ENCODE measurements around the gene TSPAN4. TPM values are rescaled to one million over a fixed set of nuclear protein-coding genes. Genes with fewer than 3 reads are reported as not detected.

Gene TSPAN4
- total and polyA plus RNA-seq, 11 donors, result 22.7 to 93.0 (median 31.3) TPM

- intact Hi-C loops (cut with DNase I), result no loop called here
- peaks cover 0 to 39% (median 0%) of the 10 kb centered on the region in 9 donors for H3K27me3 ChIP-seq
- peak in 3 of 5 donors; percentile 60 to 68 (median 67) for DNase-seq
Observed at GRCh38 chr11:829176-829846, 13.3 kb upstream of the TSPAN4 start.

GRCh38 chr11:829847-830294, 12.8 kb upstream of the TSPAN4 start:
- Histone ChIP-seq H3K4me1 (peaks cover 10 to 89% (median 75%) of the 10 kb centered on the region in 12 donors), H3K27me3 (peaks cover 0 to 39% (median 0%) of the 10 kb centered on the region in 9 donors), H3K27ac (peak overlapping the region; percentile 71 to 91 (median 83)), H3K4me3 (peak overlapping the region in 11 of 12 donors; percentile 28 to 59 (median 50)), H3K9me3 (no peaks in the 10 kb centered on the region), H3K36me3 (peaks cover 0 to 9% (median 6%) of the 10 kb centered on the region in 9 donors)
- ATAC-seq, result no peak
- TF ChIP-seq CTCF (IDR thresholded peaks at IDR 0.05), result no peak
- peak in 1 of 2 donors; percentile 64 for TF ChIP-seq POLR2A (IDR thresholded peaks at IDR 0.05)
- intact Hi-C loops (cut with DNase I), result no loop called here
- 3 to 7% (median 5%) methylated on average over 15 to 39 of the region's 39 CpGs for WGBS, 4 donors
- DNase-seq, result no peak

More at GRCh38 chr11:829176-829846, 13.3 kb upstream of the TSPAN4 start:
- H3K4me3 ChIP-seq, result peak overlapping the region; percentile 1 to 59 (median 50)
- H3K36me3 ChIP-seq, result peaks cover 0 to 15% (median 12%) of the 10 kb centered on the region in 9 donors
- 23 to 49% (median 31%) methylated on average over 23 to 40 of the region's 40 CpGs for WGBS, 4 donors
- ATAC-seq, result peak in 2 of 4 donors; percentile 2 to 36
- H3K9me3 ChIP-seq, result no peaks in the 10 kb centered on the region
- H3K4me1 ChIP-seq, result peaks cover 6 to 83% (median 69%) of the 10 kb centered on the region in 12 donors
- peak overlapping the region; percentile 71 to 91 (median 83) for H3K27ac ChIP-seq
- no peak for TF ChIP-seq CTCF (IDR thresholded peaks at IDR 0.05)
- peak in 1 of 2 donors; percentile 26 for TF ChIP-seq POLR2A (IDR thresholded peaks at IDR 0.05)

GRCh38 chr11:830295-831117, 12.1 kb upstream of the TSPAN4 start:
- Histone ChIP-seq H3K4me1 (peaks cover 10 to 94% (median 80%) of the 10 kb centered on the region in 12 donors), H3K9me3 (no peaks in the 10 kb centered on the region), H3K27me3 (peaks cover 0 to 39% (median 0%) of the 10 kb centered on the region in 9 donors), H3K36me3 (peaks cover 0 to 3% (median 0%) of the 10 kb centered on the region in 9 donors), H3K27ac (peak overlapping the region in 7 of 12 donors; percentile 71 to 91 (median 82)), H3K4me3 (peak overlapping the region in 11 of 12 donors; percentile 28 to 59 (median 50))
- intact Hi-C loops (cut with DNase I), result no loop called here
- DNase-seq (peak; percentile 85 to 90 (median 85)), ATAC-seq (peak; percentile 22 to 53 (median 48))
- 12 to 38% (median 21%) methylated on average over 35 to 78 of the region's 78 CpGs for WGBS, 4 donors
- TF ChIP-seq CTCF (IDR thresholded peaks at IDR 0.05) (no peak), POLR2A (IDR thresholded peaks at IDR 0.05) (peak; percentile 5 to 17)

Data from heart left ventricle (tissue), 16 donors.